Neural progenitor cell (in vitro differentiated cells): Measurements from ENCODE around the gene CNGA1. TPM values are rescaled to one million over a fixed set of nuclear protein-coding genes. Genes with fewer than 3 reads are reported as not detected.

Experiments
- DNase-seq: peaks from one replicate; pipeline ENCODE4 v3.0.0-alpha.2; 2016; ENCODE audit warnings: low spot score
- H2AFZ ChIP-seq: fragments of 200-600 bp; sonication (generic); replicated peaks from 2 replicates; pipeline ENCODE4 v1.6.1; 2016; ENCODE audit warnings: antibody characterized with exemption
- H3F3A ChIP-seq: fragments of 200-600 bp; sonication (generic); 2 replicates; pipeline ENCODE4 v1.6.1; 2016; ENCODE audit warnings: antibody characterized with exemption, low read depth
- H3K27ac ChIP-seq: fragments of 200-600 bp; sonication (generic); 2 replicates; pipeline ENCODE4 v1.5.1; 2016; ENCODE audit warnings: mild to moderate bottlenecking
- H3K27me3 ChIP-seq: fragments of 200-600 bp; sonication (generic); 2 replicates; pipeline ENCODE4 v1.6.1; 2016; ENCODE audit warnings: mild to moderate bottlenecking, moderate library complexity
- H3K36me3 ChIP-seq: fragments of 200-600 bp; sonication (generic); 2 replicates; pipeline ENCODE4 v1.5.1; 2016
- H3K4me1 ChIP-seq: fragments of 200-600 bp; sonication (generic); 2 replicates; pipeline ENCODE4 v1.6.1; 2016; ENCODE audit warnings: mixed run types
- H3K4me2 ChIP-seq: fragments of 200-600 bp; sonication (generic); 2 replicates; pipeline ENCODE4 v1.6.1; 2016
- H3K4me3 ChIP-seq: fragments of 200-600 bp; sonication (generic); 2 replicates; pipeline ENCODE4 v1.5.1; 2016
- H3K79me2 ChIP-seq: fragments of 200-600 bp; sonication (generic); 2 replicates; pipeline ENCODE4 v1.6.1; 2016; ENCODE audit warnings: low read depth
- H3K9ac ChIP-seq: fragments of 200-600 bp; sonication (generic); 2 replicates; pipeline ENCODE4 v1.6.1; 2016
- H3K9me3 ChIP-seq: fragments of 200-600 bp; sonication (generic); 2 replicates; pipeline ENCODE4 v1.5.1; 2016; ENCODE audit warnings: low read depth
- H4K20me1 ChIP-seq: fragments of 200-600 bp; sonication (generic); 2 replicates; pipeline ENCODE4 v1.6.1; 2016; ENCODE audit warnings: low read depth
- H3K27ac Mint-ChIP-seq: 3 replicates; pipeline ENCODE4 v1.8.0; 2021; ENCODE audit warnings: mixed read lengths
- H3K27me3 Mint-ChIP-seq: 2 replicates; pipeline ENCODE4 v1.8.0; 2022; ENCODE audit warnings: low read depth, mild to moderate bottlenecking, inconsistent platforms, moderate library complexity, mixed read lengths; ENCODE audit not compliant: insufficient read depth
- H3K36me3 Mint-ChIP-seq: 3 replicates; pipeline ENCODE4 v1.8.0; 2021; ENCODE audit warnings: mixed read lengths
- H3K4me1 Mint-ChIP-seq: 3 replicates; pipeline ENCODE4 v1.8.0; 2021; ENCODE audit warnings: mixed read lengths
- H3K4me3 Mint-ChIP-seq: 3 replicates; pipeline ENCODE4 v1.8.0; 2021; ENCODE audit warnings: mild to moderate bottlenecking, moderate library complexity, mixed read lengths
- H3K9me3 Mint-ChIP-seq: 3 replicates; pipeline ENCODE4 v1.8.0; 2020; ENCODE audit warnings: mixed read lengths
- CTCF ChIP-seq: fragments of 200-600 bp; sonication (generic); IDR thresholded peaks from 2 replicates; pipeline ENCODE4 v1.5.1; 2017; ENCODE audit warnings: antibody characterized with exemption, mild to moderate bottlenecking
- EZH2 ChIP-seq: fragments of 200-600 bp; sonication (generic); IDR thresholded peaks from 2 replicates; pipeline ENCODE4 v1.6.1; 2017; ENCODE audit warnings: antibody characterized with exemption, mild to moderate bottlenecking, moderate library complexity
- EZH2phosphoT487 ChIP-seq: fragments of 200-600 bp; sonication (generic); IDR thresholded peaks from 2 replicates; pipeline ENCODE4 v1.6.1; 2017; ENCODE audit warnings: antibody characterized with exemption
- total RNA-seq: library from RNA; depleted of rRNA; stranded (reverse); fragments of >200 nt; gene quantifications from 2 replicates; pipeline ENCODE4 v1.2.3, GENCODE V29; 2015; ENCODE audit warnings: low replicate concordance

CNGA1 gene
- total RNA-seq, 1 donor from 2014 or later = 0.37 TPM

GRCh38 chr4:48041535-48042137, 25.2 kb upstream of the CNGA1 start:
- TF ChIP-seq CTCF (no peak), EZH2phosphoT487 (no peak), EZH2 (no peak)
- Mint-ChIP-seq H3K27ac (no peak overlapping the region), H3K9me3 (no peaks in the 10 kb centered on the region), H3K4me3 (no peak overlapping the region), H3K4me1 (peaks cover 10% of the 10 kb centered on the region), H3K27me3 (peaks cover 3% of the 10 kb centered on the region), H3K36me3 (no peaks in the 10 kb centered on the region)
- H3K36me3 ChIP-seq = no peaks in the 10 kb centered on the region
- H3K27me3 ChIP-seq = no peaks in the 10 kb centered on the region
- no peak overlapping the region for H3K9ac ChIP-seq
- no peak overlapping the region for H3K4me3 ChIP-seq
- no peaks in the 10 kb centered on the region for H3K79me2 ChIP-seq
- peaks cover 15% of the 10 kb centered on the region for H3F3A ChIP-seq
- peaks cover 18% of the 10 kb centered on the region for H3K4me1 ChIP-seq
- H3K27ac ChIP-seq = no peak overlapping the region
- H3K4me2 ChIP-seq = no peak overlapping the region
- no peak for DNase-seq
- H3K9me3 ChIP-seq = no peaks in the 10 kb centered on the region
- no peak overlapping the region for H2AFZ ChIP-seq
- H4K20me1 ChIP-seq = no peaks in the 10 kb centered on the region

GRCh38 chr4:48039561-48039960, 23.1 kb upstream of the CNGA1 start:
- no peaks in the 10 kb centered on the region for H3K9me3 ChIP-seq
- H3K4me3 ChIP-seq = no peak overlapping the region
- Mint-ChIP-seq H3K4me1 (peaks cover 10% of the 10 kb centered on the region), H3K4me3 (no peak overlapping the region), H3K36me3 (no peaks in the 10 kb centered on the region), H3K27me3 (no peaks in the 10 kb centered on the region), H3K9me3 (no peaks in the 10 kb centered on the region), H3K27ac (no peak overlapping the region)
- H3K4me2 ChIP-seq = no peak overlapping the region
- peaks cover 15% of the 10 kb centered on the region for H3F3A ChIP-seq
- peaks cover 19% of the 10 kb centered on the region for H3K4me1 ChIP-seq
- H2AFZ ChIP-seq = no peak overlapping the region
- no peak for TF ChIP-seq CTCF
- no peak for TF ChIP-seq EZH2phosphoT487
- no peak for TF ChIP-seq EZH2
- no peak for DNase-seq
- H3K79me2 ChIP-seq = no peaks in the 10 kb centered on the region
- no peak overlapping the region for H3K27ac ChIP-seq
- H3K27me3 ChIP-seq = no peaks in the 10 kb centered on the region
- H3K36me3 ChIP-seq = no peaks in the 10 kb centered on the region
- H4K20me1 ChIP-seq = no peaks in the 10 kb centered on the region
- H3K9ac ChIP-seq = no peak overlapping the region

GRCh38 chr4:48038666-48039065, 22.2 kb upstream of the CNGA1 start:
- Mint-ChIP-seq H3K9me3 (no peaks in the 10 kb centered on the region), H3K27ac (no peak overlapping the region), H3K27me3 (no peaks in the 10 kb centered on the region), H3K4me3 (no peak overlapping the region), H3K4me1 (peaks cover 10% of the 10 kb centered on the region), H3K36me3 (no peaks in the 10 kb centered on the region)
- no peaks in the 10 kb centered on the region for H3K27me3 ChIP-seq
- peaks cover 19% of the 10 kb centered on the region for H3K4me1 ChIP-seq
- no peak overlapping the region for H2AFZ ChIP-seq
- H3K36me3 ChIP-seq = no peaks in the 10 kb centered on the region
- no peaks in the 10 kb centered on the region for H3K79me2 ChIP-seq
- no peaks in the 10 kb centered on the region for H4K20me1 ChIP-seq
- no peak overlapping the region for H3K4me2 ChIP-seq
- H3K4me3 ChIP-seq = no peak overlapping the region
- H3F3A ChIP-seq = peaks cover 15% of the 10 kb centered on the region
- H3K27ac ChIP-seq = no peak overlapping the region
- H3K9me3 ChIP-seq = no peaks in the 10 kb centered on the region
- no peak for TF ChIP-seq EZH2
- TF ChIP-seq CTCF = no peak
- no peak for TF ChIP-seq EZH2phosphoT487
- no peak overlapping the region for H3K9ac ChIP-seq
- DNase-seq = no peak
